ENCODE measurements around the gene PACSIN1.

PACSIN1 gene

DNA sequence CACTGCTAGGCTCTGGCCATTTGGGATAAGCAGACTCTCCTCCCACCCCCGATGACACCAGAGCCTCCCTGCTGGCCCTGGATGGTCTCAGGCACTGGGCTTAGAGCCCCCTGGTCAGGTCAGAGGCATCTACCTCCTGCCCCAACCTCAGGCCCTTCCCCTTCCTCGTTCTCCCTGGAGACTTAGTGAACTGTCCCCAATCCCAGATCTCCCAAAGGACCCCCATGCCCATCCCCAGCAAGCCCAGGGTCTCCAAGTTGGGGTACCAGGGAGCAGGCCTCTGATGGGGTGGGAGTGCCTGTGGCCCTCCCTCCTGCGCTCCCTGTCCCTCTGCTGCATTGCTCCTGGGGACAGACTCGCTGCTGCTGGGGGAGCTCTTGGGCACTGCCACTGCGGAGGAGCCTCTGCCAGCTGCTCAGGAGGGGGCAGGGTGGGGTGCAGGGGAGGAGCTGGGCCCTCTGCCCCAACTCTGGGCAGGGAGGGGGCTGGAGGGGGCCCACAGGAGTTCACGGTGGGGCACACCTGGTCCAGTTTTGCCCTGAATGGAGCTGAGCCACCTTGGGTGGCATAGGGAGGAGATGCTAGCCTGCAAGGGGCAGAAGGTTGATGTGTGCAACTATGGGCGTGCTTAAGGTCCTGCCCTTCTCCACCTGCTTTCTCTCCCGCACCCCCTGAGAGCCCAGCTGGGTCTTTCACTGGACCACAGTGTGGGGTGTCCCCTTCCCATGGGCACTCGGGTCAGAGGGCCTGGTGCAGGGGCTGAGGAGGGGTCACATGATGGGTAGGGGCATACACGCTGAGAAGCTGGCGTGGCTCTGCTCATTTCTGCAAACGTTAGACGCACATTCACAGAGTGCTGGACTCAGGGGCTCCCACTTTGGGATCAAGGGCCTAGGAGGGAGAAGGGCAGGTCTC is 49.9 kb downstream of the PACSIN1 start:
- DNase-seq, result no peak

DNA sequence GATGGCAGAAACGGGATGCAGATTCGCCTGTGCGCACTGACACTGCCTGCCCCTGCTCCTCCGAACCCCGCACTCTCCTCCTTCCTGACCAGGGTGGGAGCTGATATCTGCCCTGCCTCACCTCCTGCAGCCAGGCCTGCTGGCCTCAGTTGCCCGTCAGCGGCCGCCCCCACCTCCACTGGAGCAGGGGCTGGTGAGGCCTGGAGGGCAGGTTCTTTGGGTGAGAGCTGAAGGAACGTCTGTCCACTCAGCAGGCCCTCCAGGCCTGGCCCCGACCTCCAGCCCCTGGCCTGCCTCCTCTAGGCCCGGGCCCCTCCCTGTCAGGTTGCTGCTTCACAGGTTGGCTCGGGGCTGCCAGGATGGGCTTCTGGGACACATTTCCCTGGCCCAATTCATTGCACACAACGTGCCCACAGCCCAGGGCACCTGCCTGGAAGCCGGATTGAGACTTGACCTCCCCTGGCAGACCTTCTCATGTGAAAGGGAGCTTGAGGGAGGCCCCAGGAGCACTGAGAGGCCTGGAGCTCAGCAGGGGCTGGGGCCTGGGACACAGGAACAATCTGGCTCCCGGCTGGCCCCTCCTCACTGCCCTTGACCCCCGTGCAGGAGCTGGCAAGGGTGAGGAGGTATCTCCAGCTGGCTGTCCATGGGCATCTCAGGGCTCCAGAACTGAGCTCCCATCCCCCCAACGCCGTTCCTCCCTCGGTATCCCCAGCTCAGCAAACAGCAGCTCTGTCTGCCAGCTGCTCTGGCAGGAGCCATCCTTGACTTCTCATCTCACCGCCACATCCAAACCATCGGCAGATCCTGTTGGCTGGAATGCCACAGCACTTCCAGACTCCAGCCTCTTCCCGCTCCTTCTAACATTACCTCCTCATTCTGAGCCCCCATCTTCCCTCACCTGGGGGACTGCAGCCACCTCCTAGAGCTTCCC is 50.8 kb downstream of the PACSIN1 start:
- DNase-seq, result no peak

DNA sequence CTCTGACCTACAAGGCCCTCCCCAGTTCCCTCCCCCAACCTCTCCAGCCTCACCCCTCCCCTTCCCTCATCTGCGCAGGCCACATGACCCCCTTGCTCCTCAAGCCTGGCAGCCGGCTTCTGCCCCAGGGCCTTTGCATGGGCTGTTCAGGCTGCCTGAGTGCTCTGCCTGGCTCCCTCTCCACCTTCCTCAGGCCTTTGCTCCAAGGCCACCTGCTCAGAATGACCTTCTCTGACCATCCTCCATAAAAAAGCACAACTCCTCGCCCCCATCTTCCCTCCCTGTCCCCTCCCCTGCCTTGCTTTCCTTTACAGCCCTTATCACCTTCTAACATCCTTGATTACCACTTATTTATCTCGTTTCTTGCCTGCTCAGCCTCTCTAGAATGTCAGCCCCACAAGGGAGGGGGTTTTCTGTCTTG is 51.6 kb downstream of the PACSIN1 start:
- no peak for DNase-seq

DNA sequence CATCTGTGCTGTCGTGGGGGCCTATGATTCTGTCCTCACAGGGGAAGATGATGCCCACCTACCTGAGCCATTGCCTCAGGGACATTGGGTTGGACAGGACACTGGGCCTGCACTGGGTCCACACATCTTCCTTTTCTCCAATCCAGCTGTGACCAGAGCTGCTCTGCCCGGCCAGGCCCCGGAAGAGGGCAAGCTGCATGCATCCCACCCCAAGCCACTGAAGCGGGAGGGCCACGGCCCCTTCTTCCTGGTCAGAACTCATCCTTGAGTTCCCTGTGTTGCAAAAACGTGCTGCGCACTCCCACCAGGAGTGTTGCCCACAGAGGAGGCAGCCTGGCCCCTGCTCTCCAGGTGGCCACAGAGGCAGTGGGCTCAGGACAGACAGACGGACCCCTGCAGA is 52.1 kb downstream of the PACSIN1 start:
- no peak for DNase-seq

DNA sequence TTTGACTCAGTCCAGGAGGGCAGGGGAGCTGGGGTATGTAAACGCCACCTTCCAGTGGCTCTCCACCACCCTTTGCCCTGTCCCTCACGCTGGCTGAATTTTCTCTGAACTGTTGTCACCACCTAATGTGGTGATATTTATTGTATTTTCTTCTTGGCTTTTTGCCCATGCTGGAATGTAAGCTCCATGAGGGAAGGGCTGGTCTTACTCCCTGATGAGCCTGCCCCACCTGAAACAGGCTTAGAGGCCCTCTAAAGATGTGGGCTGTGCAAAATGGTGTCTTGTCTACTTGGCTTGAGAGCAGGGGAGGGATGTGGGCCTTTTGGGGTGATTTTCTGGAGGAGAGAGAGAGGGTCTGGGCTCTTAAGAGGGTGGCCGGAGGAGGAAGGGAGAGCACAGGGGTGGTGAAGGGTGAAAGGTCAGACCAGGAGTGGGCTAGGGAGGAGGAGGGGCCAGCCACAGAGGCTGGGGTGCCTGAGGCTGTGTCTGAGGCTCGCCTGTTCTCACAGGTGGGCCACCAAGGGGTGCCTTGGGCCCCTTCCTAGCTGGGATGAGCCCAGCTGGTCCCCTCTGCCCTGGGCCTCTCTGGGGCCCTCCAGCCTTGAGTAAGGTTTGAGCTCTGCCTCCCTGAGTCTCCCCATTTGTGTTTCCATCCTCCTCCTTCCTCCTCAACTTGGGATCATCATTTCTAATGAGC is 52.9 kb downstream of the PACSIN1 start:
- DNase-seq, result no peak

DNA sequence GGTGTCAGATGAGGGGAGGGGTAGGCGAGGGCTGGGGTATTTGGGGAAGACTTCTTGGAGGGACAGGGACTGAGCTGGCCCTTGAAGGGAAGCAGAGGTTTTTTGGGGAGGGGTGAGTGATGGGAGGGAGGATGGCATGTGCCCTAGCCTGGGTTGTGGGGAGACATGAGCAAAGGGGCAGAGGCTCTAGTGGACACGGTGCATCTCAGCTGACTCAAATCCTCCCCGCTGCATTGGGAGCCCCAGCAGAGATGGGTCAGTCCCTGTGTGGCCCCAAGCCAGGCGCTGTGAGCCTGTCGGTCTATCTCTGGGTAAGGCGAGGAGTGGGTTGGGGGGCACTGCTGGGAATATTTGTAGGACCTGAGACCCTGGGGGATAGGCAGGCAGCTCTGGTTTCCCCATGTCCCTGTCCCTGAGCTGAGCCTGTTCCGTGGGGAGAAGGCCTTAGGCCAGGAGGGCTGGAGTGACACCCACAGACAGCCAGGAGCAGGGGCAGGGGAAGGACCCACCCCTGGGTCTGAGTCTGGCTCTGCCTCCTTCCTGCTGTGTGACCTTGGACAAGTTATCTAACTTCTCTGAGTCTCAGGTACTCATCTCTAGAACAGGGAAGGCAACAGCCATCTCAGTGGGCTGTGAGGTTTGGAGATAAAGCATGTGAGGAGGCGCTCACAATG is 54.2 kb downstream of the PACSIN1 start:
- no peak for DNase-seq

DNA sequence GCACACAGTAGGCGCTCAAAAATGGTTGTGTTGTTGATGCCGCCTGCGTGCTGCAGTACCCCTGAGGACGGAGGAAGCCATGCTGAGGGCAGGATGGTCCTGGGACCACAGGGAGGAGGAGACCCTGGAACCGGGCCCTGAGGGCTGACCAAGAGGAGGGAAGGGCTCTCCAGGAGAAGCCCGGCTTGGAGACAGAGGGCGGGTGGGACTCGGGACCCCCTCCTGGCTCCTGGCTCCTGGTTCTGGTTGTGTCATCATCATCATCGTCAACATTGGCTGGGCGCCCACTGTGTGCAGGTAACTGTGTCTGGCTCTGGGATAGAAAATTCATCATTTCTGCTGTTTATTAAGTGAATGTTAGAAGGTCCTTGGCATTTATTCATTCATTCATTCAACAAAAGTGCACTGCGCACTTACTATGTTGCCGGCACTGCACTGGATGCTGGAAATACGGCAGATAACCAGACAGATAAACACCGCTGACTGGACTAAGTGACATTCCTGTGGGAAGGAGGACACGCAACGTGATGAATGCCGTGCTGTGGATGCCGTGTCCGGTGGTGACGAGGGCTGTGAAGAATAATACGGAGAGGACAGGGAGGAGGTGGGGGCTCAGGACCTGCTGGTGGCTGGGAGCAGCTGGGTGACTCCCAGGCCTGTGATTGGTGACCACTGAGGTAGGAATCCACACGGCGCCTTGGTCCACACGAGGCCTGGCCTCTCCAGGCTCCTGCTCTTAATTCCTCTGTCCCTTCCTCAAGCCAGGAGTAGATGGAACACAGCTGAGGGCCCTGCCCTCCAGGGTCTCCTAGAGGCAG is 55.0 kb downstream of the PACSIN1 start:
- no peak for DNase-seq

DNA sequence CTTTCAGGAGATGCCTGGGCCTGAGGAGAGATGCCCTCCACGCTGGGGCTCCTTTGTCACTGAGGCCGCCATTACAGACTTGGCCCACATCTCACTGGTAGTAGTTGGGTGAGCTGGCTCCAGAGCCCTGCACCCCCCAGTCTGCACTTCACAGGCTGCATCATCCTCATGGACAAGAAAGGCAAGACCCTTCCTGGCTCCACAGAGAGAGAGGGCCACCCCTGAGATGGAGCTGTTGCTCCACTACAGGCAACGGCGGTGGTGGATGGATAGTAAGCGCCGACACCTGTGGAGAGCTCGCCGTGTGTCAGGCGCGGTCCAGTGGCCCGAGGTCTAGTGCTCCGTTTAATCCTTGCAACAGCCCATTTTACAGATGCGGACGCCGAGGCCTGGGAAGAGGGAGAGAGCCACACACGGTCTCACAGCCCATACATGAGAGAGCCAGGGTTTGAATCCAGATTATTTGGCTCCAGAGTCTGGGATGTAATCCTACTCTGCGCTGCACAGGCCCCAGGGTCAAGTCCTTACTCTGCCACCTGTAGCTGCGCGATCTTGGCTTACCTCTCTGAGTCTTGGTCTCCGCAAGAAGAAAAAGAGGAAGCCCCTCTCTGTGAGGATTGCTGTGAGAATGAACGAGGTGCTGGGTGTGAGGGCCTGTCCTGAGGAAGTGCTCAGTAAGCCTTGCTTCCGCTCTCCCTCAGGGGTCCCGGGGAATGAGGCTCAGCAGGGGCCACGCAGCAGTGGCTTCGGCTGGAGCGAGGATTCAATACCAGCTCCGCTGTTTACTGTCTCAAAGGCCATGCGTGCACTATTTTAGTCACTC is 55.8 kb downstream of the PACSIN1 start:
- DNase-seq, result no peak

DNA sequence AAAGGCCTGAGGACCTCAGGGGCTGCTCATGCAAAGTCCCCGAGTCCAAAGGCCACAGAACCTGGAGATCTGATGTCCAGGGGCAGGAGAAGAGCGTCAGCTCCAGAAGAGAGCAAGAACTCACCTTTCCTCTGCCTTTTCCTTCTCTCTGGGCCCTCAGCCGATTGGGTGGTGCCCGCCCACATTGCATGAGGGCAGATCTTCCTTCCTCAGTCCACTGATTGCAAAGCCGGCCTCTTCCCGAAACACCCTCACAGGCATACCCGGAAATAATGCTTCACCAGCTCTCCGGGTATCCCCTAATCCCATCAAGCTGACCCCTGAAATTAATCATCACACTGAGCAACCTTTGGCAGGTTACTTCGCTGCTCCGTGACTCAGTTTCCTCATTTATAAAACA is 56.9 kb downstream of the PACSIN1 start:
- DNase-seq, result no peak

DNA sequence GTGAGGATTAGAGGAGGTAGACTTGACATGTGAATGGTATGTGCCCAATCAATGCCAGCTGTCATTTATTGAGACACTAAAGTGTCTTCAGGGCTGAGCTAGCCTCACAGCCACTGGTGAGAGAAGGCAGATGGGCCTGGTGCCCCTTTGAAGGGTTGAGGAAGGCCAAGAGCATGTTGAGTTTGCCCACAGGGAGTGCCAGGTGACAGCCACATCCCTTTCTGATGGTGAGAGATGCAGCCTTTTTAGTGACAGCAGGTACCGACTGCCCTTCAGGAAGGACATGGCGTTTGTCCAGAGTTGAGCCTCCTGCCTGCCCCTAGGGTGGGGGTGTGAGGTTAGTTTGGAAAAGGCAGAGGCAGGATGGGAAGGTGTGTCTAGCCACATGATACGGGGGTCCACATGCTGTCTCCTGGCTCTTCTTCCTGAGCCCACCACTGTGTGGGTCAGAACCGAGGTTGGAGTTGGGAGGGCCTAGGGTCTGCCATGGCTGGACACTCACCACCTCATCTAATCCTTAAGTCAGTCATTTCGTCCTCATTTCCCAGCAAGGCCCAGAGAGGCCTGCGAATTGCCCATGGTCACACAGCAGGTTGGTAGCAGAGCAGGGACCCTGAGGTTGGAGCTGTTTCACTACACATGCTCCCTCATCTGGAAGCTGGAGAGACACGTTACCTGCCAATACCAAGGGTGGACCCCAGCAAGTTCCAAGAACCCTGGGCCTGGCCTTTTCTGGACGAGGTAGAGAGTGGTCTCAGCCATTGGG is 57.7 kb downstream of the PACSIN1 start:
- DNase-seq, result no peak

DNA sequence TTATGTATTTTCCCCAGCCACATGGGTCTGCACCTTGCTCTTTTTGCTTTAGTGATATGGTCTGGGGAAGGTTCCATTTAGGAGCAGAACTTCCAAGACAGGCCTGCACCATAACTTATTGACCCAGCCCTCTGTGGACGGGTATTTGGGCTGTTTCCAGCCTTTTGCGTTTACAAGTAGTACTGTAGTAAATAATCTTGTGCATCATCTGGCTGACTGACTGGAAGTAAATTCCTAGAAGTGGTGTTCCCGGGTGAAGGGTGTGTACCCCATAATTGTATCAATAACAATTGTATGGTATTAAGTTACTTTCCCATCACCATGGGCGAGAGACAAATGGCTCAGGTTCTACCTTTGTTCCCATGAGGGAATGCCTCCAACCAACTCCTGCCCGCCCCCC is 58.6 kb downstream of the PACSIN1 start:
- DNase-seq, result no peak

DNA sequence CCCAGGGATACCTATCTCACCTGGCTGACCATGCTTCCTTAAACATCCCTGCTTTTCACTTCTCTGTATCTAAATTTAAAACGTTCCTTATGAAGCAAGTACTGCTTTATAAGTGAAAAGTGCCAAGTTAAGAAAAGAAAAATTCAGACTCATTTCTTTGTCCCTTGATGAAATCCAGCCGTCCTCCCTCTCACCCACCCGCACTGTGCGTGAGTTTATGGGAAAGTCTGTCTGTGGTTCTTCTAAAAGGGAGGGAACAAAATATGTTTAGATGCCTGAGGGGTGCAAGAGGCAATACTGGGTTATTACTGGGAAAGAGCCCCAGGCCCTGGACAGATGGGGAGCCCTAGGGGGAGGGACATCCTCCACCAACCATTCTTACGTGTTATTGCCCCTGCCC is 59.1 kb downstream of the PACSIN1 start:
- no peak for DNase-seq

DNA sequence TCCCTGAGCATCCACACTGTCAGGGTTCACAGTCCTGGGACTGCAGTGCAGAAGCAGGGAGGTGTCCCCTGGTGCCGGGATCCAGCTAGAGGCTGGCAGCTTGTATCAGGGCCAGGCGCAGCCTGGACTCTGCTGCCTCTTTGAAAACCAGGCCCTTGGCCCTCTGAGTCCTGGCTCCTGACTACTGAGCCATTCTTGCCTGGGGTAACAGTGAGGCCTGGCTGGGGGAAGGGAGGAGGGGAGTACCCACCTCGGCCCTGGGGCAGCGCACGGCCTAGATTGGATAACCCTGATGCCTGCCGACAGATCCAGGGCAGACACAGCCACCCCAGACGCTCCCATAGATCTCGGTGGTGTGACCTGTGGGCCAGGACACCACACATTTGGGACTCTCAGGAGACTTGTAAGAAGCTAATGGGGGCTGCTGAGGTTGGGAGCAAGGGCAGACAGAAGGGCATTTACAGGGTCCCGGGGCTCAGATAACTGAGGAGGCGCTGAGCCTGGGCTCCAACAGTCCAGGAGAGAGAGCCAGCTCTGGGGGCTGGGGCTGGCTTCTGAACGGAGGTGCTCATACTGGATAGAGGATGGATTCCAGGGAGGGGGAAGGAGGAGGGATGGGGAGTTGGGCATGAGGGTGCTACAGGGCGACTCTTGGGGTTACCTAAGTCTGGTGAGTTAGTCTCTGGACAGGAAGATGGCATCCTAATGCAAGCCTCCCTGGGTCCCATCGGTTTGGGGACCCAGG is 59.7 kb downstream of the PACSIN1 start:
- no peak for DNase-seq

DNA sequence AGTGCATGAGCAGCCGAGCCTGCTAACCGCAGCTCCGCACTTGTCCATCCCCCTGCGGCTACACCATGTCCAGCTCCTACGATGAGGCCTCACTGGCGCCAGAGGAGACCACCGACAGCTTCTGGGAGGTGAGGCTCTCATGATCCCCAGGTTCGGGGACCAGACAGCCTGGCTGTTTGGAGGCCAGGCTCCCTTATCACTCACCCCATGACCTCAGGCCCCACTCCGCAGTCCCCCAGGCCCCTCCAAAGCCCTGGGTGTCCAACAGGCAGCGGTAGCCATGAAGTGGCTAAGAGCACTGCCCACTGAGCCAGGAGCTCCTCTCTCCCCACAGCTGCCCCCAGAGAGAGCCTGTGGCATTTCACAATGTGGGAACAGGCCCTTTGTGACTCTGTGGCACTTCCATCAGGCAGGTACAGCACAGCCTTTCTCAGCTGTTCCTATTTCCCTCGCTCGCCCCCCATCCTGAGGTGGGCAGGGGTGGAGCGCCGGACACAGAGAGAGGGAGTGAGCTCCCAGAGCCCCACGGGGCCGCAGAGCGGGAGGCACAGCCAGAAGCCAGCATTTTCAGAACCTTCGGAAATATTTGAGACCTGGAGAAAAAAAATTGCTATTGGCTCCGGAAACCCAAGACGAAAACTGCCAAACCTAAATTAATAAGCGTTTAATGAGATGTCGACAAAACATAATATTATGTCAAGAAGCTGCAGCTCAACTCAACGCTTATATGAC is 60.5 kb downstream of the PACSIN1 start:
- DNase-seq, result no peak

DNA sequence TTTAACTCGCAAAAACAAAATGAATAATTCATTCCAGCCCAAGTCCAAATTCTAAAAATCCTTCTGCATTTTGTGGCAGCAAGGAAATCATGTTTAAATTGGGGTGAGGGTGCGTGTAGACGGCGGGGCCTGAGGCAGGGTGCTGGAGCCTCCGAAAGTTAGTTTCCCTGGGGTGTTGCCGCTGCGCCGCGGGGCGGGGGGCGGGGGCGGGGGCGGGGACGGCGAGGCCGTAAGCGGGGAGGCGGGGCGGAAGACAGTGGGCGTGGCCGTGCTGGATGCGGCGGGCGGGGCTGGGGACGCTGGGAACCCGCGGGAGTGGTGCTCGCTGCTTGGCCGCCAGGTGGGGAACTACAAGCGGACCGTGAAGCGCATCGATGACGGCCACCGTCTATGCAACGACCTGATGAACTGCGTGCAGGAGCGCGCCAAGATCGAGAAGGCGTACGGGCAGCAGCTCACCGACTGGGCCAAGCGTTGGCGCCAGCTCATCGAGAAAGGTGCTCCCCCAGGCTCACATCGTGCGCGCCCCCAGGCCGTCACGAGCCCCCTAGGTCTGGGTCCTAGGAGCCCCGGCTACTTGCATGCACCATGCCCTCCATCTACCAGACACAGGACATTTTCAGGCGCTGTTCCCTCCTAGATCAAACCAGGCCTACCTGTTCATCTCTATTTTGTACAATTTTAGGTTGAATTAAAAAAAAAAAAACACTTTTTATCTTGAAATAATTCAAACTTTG is 61.3 kb downstream of the PACSIN1 start:
- DNase-seq, result peak; percentile 68

DNA sequence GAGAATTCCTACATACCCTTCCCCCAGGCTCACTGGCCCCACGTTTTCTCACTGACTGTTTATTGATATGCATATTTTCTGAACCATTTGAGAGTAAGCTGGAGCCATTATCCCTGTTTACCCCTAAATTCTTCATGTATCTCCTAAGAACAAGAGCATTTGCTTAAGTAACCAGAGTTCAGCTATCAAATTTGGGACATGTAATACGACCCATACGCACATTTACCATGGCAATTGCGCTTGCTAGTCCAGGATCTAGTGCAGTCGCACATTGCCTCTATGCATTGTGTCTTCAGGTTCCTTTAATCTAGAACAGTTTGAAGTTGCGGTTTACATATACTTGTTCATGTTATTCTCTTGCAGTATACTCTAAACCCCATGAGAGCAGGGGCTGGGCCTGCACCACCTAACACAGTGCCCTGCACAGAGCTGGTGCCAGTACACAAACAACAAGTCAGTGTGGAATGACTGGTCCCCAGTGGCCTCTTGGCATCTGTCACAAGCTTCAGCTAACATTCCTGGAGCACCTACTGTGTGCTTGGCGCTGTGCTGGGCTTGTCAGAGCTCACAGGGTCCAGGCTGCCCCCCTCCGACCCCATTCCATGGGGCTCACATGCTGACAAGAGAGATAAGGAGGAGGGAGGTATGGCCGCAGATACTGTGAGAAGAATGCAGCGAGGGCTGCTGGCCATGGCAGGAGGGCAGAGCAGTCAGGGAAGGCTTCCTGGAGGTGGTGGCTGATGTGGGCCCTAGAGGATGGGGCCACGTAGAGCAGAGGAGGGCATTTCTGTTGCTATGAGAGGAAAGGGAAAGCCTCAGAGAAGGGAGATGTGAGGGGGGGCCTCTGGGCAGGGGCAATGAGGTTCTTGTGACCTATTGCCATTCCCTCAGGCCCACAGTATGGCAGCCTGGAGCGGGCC is 62.1 kb downstream of the PACSIN1 start:
- no peak for DNase-seq
